CD4-positive, alpha-beta T cell treated with Interleukin-17A for 4 hours (primary cell): Measurements from ENCODE around the gene SEC61A1.

Experiments used
- DNase-seq: peaks from one replicate; pipeline ENCODE4 v3.0.0-alpha.2; 2020; ENCODE audit warnings: mixed read lengths

SEC61A1 gene

DNA sequence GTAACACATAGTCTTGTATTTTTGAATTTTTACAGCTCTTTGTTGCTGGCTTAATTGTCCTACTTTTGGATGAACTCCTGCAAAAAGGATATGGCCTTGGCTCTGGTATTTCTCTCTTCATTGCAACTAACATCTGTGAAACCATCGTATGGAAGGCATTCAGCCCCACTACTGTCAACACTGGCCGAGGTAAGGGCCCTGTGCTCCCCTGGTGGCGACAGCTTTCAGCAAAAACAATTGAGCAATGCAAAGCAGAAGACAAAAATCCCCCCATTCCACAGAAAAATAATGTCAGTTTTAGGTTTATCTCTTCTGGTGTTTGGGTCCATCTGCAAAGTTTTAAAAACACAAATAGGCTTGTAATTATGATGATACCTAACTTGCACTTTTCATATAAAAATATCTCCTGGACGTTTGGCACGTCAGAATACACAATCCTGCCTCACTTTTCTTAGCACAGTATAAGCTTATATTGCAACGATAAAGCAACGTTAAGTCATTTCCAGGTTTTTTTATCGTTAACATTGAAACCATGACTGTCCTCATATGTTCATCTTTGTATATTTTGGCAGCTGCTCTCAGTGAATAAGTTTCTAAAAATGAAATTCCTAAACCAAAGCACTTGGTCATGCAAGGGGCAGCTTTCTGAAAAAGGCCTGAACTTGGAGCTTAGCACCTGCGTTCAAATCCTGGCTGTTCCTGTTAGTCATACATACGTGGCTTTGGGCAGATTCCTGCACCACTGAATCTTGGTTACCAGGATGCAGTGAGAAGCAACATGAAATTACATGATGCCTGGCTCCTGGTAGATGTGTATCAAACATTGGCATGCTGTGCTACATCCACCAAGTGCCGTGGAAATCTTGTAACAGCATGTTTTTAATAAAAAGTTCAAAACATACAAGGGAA, 8.5 kb downstream of the SEC61A1 start:
- DNase-seq: no peak

GRCh38 chr3:128062033-128062745, 10.0 kb downstream of the SEC61A1 start:
- DNase-seq: no peak

- DNase-seq: no peak
Measured at GRCh38 chr3:128063865-128064264, 11.6 kb downstream of the SEC61A1 start.

GRCh38 chr3:128064962-128065361, 12.7 kb downstream of the SEC61A1 start:
- no peak for DNase-seq

- DNase-seq: no peak
Measured at GRCh38 chr3:128066114-128066513, 13.9 kb downstream of the SEC61A1 start.

GRCh38 chr3:128066676-128067075, 14.4 kb downstream of the SEC61A1 start:
- DNase-seq: no peak

DNA sequence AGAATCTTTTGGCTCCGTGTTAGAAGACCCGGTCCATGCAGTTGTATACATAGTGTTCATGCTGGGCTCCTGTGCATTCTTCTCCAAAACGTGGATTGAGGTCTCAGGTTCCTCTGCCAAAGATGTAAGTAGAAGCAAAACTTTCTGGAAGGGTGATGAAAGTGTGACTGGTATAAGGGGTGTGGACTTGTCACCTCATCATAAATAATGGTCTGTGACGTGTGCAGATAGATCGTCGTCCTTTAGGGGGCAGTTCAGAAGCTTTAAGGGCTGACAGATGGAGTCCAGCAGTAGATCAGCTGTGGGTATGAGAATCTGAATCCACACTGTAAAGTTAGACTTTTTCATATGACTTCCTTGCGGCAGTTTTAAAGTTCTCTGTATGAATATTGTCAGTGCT, 15.3 kb downstream of the SEC61A1 start:
- no peak for DNase-seq

DNA sequence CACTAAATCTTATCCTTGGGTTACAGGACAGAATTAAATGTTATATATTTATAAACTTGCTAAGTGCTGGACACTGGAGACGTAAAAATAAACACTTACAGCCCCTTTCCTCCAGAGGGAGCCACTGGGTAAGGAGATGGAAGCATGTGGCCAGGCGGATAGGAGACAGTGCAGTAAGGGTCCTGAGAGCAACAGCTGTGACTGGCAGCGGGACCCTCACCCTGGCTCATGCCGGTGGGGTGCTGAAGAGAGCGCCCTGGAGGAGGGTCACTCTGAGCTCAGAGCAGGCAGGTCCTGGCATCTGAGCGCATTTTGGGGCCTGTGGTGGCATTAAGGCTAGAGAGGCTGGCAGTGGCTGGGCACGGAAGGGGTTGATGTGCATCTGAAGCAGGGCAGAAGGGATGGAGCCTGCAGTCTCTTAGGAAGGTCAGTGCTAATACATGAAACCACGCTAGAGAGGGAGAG, 16.0 kb downstream of the SEC61A1 start:
- peak; percentile 35 for DNase-seq

- no peak for DNase-seq
Measured at GRCh38 chr3:128069271-128069670, 17.0 kb downstream of the SEC61A1 start.

GRCh38 chr3:128070898-128071591, 18.8 kb downstream of the SEC61A1 start:
- DNase-seq: no peak

GRCh38 chr3:128071771-128072453, 19.7 kb downstream of the SEC61A1 start:
- no peak for DNase-seq

- DNase-seq: no peak
Measured at GRCh38 chr3:128072454-128073184, 20.4 kb downstream of the SEC61A1 start.

DNA sequence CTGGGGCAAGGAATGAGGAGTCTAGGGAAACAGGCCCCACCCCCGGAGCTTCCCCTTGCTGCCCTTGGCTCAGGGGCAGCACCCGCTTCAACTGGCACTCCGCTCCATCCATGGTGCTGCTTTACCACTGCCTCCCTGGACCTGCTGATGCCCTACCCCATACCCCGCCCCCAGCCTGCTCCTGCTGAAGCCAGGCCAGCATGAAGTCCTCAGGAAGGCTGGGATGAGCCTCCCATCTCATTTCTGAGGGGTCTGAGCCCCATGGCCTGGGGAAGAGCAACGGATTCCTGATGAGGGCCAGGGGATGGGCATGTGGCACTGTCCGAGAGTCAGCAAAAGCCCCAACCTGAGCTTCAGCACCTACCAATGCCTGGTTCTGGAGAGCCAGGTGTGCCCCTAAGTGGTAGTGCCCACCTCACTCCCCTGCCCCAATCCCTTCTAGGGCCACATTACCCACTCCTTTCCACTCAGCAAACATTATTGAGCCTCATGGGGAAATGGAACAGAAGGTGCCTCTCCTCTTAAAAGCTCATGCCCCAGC, 21.0 kb downstream of the SEC61A1 start:
- DNase-seq: no peak

DNA sequence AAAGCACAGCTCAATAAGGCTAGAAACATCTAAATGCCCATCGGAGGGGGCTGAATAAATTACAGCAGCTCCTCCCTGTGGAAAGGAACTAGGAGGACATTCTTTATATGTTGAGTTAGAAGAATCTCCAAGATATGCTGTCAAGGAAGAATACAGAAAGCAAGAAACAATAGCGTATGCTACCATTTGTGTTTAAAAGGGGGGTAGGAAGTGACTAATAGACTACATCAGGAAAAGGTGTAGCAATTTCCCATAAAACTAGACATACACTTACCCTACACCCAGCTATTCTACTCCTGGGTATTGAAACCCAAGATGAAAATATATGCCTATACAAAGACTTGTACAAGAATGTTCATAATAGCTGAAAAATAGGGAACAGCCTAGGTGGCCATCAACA, 21.6 kb downstream of the SEC61A1 start:
- DNase-seq: no peak

DNA sequence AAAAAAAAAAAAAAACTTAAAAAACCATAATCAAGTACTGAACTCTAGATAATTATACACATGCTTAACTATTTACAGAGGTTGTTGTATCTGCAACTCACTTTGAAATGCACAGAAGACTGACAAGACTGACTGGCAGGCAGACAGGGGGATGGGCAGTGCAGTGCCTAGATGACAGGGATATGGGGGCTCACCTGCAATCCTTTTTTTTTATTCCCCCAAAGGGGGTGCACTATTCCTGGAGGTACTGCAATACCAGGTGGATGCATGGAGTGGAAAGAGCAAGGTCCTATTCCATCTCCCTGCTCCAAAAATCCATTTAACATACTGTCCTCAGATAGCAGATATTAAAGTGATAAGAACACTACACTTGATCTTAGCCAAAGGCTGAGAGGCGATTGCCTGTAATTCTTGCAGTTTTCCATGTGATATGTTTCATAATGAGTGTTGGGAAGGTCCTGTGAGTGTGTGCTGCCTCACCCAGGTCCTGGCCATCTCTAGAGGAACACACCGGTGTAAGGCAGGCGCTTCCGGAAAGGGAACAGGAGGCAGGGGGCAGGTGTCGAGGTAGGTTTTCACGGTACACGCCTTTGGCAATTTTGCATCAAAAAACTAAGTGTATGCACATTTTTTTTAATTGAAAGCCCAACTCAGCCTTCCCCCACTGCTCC, 22.7 kb downstream of the SEC61A1 start:
- no peak for DNase-seq

DNA sequence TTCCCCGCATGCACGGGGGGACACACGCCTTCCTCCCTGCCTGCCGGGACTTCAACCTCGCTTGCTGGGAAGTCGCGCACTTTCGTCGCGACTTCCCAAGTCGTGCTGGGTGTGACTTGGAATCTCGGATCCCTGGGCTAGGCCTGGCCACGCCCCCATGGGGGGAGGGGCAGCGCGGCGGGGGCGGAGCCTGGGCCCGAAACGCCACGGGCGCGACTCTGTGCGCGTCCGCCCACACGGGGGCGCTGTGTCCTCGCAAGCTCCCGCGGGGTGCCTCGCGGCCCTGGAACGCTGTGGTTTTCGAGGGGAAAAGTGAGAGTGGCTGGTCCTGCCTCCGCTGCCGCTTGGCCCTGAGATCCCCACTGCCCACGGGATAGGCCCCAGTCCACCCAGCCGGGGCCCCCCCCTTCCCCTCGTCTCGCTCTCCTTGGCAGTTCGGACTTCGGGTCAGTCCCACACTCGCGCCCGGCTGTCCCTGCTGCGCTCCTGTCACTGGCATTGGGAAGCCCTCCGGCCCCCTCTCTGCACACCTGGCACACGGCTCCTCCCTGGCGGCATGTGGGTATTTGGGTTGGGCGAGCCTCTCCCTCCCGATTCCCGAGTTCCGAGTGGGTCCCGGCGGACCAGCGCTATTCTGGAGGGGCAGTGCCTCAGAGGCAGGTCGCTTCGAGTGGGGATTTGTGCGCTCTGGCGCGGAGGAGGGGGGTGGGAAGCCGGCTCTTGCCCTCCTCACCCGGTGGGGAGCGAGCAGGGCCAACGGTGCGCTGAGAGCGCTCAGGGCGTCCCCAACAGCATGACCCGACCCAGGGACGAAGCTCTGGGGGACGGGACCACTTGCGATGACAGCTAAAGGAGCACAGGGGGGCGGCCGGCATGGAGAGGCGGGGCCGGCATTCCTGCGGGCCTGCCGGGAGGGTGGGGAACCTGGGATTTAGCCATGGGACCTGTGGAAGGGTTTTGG, 23.6 kb downstream of the SEC61A1 start:
- DNase-seq: peak; percentile 91

- DNase-seq: peak; percentile 47
Measured at GRCh38 chr3:128076483-128077201, 24.4 kb downstream of the SEC61A1 start.

GRCh38 chr3:128077202-128077624, 25.0 kb downstream of the SEC61A1 start:
- no peak for DNase-seq

DNA sequence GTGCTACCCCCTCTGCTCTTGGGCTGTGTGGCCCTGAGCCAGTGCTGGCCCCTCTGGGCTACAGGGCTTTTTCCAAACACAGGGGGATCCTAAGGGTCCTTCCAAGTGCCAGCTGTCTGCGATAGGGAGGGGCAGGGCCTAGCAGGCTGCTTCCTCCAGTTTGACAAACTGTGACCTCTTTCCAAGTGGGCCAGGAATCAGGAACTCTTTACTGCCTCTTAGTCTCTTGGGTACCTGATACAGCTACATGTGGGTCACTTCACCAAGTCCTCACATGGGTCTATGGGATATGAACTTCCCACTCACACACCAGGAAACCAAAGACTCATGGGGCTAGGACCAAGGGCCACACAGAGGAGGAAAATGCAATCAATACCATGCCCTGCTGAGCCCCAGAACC, 25.4 kb downstream of the SEC61A1 start:
- DNase-seq: no peak
